NCI-H1930 (cell line): ENCODE measurements around the gene ODF4.
"Not testable (repeated sequence)": the region's sequence is repeated elsewhere in the genome, so short reads cannot be mapped to it uniquely, and the experiment has no call there.

Source experiments
- DNase-seq, 2 experiments: peaks; one replicate each; lab custom pipeline; 2025; lab: John Stamatoyannopoulos, UW

The ODF4 gene

DNA sequence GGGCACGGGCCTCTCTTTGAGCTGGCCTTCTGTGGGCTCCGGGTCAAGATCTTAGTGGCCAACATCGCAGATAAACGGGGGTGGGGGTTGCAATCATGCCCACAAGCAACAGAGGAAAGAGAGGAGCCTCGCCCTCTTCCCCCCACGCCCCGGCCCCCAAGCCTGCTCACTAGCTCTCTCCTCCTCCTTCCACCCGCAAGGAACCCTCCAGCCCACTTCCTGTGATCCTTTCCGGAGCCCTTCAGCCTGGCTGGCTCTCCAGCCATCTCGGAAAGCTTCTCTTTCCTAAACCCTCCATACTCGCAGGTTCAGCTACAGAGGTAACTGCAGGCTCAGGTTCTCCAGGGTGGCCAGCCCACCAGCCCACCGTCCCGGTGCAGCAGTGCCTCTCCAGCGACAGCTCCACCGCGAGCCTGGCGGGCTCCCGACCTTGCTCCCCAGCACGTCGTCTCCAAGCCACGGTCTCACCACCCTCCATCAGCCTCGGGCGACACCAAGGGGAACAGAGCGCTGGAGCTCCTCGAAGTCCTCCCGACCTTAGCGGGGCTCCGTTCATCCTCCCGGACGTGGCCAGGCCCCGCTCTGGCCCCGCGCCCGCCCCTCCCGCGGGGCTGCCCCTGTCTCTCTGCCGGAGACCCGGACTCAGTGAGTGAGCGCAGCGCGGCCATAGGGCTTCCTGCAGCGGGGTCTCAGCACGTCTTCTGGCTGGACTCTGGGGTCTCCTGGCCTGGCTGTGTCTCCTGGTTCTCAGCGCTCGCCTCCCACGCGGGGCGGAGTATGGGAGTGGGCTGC is 12.9 kb upstream of the ODF4 start:
- DNase-seq: no peak

DNA sequence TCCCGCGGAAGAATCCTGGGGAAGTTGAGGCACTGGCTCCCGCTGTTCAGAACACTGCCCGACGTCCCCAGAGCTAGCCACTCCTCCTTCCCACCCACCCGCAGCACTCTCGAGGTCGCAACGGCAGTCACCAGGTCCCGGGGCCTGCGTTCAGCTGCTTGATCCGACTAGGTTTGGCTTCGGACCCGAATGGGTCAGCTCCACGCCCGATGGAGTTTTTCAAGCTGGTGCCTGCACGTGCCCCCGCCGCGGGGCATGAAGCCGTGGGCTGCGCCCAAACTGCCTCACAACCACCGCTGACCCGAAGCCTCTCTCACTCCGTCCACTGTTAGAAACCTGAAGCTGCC is 12.4 kb upstream of the ODF4 start:
- no peak for DNase-seq

DNA sequence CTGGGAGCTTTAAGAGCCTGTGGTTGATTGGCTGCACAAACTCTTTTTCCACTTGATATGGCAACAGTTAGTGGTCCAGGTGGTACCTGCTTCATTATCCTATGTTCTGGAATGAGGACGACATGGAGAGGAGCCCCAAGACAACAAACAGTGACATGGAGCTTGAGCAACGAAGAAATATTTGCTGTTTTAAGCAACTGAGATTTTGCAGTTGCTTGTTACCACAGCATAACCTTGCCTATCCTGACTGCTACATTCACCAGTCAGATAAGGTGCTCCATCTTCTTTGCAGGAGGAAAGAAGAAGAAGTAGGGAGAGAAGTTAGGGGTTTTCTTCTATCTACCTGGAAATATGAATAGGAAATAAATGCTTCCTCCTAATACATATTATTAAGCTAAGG is 7.5 kb upstream of the ODF4 start:
- no peak for DNase-seq

DNA sequence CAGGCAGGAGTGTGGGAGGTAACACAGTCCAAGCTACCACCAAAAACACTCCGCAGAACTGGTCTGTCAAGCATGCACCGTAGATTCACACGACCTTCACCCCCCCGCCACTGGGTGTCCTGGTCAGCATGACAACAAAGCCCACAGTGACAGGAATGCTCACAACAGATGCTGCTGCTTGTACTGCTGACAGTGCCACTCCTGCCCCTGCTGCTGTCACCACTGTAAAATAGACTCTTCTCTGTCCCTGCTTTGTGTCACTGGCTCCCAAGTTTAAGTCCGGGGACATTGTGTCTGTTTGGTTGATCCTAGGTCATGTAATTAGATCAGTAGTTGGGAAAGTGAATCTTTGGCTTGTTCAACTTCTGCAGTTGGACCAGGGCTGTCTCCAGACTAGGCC is 7.0 kb upstream of the ODF4 start:
- no peak for DNase-seq

DNA sequence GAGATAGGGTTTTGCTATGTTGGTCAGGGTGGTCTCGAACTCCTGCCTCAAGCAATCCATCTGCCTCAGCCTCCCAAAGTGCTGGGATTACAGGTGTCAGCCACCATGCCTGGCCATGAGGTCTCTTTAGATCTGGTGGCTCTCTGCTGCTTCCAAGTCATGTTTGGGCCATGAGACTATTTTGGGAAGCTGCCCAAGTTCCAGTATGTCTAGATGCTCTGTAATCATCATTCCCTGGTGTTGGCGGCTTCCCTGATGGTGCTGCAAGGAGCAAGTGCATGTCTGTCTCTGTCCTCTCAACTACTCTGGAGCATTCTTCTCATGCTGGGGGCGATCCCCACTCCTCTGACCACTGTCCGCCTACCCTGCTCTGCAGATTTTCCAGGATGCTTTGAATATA is 6.4 kb upstream of the ODF4 start:
- no peak for DNase-seq

DNA sequence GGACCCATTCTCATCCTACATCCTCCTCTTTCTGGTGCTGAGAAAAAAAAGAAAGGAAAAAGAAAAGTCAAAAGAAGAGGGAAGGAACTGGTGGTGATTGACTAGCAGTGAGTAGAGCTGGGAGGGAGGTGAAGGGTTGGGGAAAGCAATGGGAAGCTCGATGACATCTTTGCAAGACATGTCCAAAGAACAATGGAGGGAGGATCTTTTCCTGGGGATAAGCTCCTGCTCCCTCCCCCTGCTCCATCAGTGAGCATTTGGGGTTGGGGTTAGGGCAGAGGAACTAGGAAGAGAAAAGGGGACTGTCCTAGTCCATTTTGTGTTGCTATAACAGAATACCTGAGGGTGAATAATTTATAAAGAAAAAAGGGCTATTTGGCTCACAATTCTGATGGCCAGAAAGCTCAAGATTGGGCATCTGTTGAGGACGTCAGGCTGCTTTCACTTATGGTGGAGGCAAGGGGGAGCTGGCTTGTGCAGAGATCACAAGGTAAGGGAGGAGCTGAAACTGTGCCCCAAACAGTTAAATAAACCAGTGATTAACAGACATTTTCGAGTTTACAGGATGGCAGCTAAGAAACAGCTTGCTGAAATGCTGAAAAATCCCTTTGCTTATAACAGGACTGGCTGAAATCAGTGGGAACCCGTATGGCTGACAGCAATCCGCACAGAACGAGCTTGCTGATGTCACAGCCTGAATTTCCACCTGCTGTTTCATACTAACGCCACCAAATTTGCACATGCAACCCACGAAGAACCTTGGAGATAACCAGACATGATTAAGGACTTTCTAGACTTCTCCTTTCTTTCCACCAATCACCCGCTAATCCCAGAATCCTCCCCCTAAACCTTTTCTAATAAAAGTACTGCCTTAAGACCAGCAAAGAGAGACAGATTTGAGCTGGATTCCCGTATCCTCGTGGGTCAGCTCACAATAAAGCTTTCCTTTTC is 1.6 kb upstream of the ODF4 start:
- no peak for DNase-seq

DNA sequence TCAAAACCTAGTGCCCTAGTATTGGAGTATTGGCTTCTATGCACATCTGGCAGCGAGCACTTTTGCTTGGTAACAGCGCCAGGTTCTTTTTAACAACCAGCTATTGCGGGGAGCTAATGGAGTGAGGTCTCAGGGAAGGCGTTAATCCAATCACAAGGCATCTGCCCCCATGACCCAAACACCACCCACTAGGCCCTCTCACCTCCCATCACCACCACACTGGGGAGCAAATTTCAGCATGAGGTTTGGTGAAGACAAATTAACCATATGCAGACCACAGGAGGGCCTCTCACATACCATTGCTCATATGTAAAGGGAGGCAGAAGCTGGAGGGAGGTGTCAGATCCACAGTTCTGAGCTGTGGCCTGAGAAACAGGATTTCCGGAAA is 893 bp upstream of the ODF4 start:
- DNase-seq: no peak

DNA sequence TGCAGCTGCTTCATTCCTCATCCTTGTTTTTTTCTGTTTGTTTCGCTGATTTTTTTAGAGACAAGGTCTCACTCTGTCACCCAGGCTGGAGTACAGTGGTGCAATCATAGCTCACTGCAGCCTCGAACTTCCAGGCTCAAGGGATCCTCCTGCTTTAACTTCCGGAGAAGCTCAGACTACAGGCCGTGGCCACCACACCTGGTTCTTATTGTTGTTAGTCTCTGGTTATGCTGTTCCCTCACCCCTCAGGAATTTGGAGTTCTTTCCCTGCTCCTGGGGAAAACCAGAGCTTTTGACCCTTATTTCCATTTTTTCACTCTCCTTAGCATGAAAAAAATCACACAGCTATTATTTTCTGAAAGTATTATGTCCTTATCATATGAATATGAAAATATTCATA is 1.8 kb downstream of the ODF4 start:
- no peak for DNase-seq

DNA sequence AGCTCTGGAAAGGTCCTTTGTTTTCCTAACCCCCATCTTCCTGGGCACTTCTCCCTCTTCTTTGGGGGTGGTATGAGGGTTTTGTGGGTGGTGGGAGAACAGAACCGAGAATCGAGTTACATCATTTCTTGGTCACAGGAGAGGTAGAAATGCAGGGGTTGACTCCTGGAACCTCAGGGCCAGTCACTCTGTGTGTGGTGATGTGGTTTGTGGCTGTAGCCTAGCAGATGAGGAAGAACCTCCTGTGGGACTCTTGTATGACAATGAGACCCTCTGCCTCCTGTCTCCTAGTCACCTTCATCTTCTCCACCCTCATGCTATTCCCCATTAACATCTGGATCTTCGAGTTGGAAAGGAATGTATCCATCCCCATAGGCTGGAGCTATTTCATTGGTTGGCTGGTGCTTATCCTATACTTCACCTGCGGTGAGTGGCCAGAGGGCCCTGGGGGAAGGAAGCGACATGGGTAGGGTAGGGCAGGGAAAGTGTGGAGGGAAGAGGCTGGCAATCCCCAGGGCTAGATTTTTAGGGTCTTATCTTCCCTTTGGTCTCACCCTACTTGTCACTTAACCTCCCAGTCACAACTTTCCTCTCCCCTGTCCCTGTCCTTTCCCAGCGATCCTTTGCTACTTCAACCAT is 5.5 kb downstream of the ODF4 start:
- DNase-seq: no peak

DNA sequence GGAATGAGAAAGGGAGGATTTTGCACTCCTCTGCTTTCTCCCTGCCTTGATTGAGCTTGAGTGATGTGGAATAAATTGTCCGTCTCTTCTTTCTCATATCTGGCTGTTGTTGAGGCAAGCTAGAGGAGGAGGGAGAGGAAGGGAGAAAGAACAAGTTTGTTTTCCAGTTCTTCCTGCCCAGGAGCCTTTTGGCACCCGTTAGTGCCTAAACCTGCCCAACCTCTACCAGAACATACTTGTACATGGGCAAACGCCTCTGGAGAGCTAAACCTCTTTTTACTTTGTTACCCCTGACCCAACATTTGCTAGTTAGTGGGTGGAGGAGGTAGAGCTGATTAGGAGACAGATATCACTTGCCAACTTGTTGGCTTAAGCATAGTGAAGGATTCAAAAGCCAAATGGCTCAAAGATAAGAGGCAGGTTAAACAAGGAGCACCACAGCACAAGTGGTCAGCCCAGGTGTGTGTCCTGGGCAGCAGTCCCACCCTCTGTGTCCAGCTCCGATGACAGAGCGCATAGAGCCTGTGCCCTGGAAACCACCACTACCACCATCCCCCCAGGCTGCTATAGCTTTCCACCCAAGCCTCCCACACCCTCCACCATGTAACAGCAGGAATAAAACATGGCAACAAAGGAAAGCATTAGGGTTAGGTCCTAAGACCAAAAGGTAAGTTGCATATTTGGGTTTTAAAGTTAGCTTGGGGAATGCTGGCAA is 6.5 kb downstream of the ODF4 start:
- DNase-seq: no peak

DNA sequence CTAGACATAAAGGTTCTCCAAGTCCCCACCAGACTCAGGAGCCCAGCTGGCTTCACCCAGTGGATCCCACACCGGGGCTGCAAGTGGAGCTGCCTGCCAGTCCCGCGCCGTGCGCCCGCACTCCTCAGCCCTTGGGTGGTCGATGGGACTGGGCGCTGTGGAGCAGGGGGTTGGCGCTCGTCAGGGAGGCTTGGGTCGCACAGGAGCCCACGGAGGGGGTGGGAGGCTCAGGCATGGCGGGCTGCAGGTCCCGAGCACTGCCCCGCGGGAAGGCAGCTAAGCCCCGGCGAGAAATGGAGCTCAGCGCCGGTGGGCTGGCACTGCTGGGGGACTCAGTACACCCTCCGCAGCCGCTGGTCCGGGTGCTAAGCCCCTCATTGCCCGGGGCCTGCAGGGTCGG is 7.4 kb downstream of the ODF4 start:
- not testable (repeated sequence) for DNase-seq

DNA sequence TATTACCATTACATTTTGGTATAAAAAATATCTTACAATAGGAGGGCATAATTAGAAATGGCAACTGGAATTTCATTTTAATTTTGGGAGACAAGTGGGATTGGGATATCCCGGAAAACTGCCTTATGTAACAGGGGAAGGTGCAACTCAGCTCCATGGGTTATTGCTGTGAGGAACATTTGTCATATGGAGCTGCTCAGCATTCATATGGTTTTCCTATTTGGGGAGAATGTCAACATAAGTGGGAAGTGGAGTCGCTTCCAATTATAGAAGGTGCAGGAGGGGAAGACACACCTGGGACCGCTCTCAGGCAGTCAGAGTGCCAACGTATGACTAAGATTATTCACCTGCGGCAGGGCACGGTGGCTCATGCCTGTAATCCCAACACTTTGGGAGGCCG is 10.7 kb downstream of the ODF4 start:
- DNase-seq: no peak

DNA sequence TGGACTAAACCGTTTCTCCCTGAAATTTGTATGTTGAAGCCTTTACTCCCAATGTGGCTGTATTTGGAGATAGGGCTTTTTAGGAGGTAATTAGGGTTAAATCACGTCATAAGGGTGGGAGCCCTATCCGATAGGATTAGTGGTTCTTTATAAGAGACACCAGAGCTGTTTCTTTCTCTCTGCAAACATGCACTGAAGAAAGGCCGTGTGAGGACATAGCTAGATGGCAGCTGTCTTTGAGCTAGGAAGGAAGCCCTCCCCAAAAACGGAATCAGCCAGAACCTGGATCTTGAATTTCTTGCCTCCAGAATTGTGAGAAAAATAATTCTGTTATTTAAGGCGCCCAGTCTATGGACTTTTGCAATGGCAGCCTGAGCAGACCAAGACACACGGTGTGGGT is 14.1 kb downstream of the ODF4 start:
- DNase-seq: no peak

DNA sequence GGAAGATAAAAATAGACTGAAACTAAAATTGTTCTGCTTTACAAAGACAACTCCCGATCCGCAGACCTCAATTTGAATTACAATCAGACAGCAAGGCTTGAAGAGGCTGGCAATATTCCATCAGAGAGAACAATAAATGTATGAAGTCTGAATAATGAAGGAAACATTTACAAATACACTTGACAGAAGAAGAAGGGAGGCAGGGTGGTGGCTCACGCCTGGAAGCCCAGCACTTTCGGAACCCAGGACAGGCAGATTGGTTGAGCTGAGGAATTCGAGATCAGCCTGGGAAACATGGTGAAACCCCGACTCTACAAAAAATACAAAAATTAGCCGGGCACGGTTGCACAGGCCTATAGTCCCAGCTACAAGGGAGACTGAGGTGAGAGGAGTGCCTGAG is 14.6 kb downstream of the ODF4 start:
- no peak for DNase-seq

DNA sequence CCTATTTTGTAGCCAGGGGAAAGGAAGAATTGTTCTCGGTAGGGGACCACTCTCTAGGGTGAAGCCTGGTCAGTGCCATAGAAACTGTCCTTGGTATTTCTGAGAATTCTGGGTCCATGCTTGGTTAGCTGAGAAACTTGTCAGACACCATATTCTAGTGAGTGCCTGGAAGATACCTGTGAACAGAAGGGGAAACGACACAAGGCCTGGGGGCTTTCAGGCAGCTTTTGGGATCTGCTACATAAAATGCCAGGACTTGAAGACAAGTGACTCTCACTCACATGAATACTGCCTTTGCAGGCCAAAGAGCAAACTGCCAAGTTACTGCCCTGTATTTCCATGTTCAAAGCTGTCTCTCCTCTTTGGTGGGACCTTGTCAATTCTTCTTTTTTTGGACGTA is 18.3 kb downstream of the ODF4 start:
- no peak for DNase-seq

DNA sequence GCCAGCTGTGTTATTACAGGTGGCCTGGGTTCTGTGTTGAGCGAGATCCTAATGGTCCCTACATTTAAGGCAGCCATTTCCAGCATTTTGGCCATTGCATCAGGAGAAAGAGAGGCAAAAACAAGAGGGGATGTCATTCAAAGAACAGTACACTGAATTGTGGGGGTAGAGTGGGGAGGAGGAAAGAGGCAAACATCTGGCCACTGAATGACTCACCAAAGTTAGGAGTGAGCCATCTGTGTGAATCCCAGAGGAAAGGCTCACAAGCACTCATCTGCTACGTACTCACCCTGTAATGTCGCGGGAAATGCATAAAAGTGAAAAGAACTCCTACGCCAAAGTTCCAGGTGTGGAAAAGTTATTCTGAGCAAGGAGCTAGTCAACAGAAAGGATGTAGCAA is 20.1 kb downstream of the ODF4 start:
- DNase-seq: no peak

DNA sequence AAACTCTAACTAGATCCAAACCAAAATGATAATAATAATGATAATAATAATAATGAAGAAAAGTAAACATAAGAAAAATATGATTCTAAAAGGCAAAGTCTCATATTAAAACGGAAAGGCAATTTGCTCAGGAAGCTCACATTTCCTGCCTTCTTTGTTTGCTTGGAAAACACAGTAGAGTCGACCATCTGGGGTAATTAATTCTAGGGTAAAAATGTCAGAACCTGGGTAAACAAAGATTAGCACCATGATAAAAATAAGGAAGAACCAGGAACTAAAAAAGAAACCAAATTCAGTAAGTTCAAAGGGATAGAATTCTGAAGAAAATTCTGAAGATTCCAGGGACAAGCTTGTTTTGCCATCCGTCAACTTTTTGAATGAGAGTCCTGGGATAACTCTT is 20.6 kb downstream of the ODF4 start:
- no peak for DNase-seq

DNA sequence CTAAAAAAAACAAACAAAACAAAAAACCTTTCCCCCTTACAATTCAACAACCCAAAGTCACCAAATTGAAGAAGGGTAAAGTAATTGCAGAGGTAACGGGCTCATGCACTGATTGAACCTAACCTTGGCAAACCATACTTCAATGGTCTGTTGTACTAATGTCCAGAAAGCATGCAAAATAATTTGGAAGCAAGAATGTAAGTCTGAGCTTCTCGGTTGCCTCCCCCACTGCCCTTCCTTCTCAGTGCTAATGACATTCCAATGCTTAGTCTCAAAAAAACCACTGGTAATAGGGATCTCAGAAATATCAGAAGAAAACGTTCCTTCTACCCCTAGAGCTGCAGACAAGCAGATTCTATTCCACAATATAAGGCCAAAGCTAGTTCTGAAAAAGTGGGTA is 21.1 kb downstream of the ODF4 start:
- no peak for DNase-seq

DNA sequence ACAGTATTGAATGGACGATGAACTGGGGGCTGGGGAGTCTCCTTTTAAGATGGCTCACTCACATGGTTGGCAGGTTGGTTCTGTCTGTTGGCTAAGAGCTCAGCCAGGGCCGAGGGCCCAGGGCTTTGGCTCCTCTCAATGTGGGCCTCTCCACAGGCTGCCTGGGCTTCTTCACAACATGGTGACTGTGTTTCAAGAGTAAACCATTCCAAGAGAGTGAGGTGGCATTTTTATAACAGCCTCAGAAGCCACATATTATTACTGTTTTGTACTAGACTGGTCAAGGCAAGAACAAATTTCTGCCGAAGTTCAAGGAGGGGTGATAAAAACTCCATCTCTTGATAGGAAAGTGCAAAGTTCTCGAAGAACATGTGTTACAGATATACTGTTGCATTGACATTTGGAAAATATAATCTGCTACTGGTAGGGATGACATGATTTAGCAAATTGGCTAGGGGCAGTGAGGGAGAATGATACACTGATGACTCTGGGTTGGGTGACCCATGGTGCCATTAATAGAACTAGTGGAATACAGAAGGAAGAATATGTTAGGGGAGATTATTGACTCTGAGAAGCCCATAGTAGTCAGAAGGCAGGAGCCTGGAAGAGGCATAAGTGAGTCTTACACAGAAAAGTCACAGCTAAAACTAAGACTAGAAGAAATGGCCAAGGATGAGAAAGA is 23.2 kb downstream of the ODF4 start:
- no peak for DNase-seq

DNA sequence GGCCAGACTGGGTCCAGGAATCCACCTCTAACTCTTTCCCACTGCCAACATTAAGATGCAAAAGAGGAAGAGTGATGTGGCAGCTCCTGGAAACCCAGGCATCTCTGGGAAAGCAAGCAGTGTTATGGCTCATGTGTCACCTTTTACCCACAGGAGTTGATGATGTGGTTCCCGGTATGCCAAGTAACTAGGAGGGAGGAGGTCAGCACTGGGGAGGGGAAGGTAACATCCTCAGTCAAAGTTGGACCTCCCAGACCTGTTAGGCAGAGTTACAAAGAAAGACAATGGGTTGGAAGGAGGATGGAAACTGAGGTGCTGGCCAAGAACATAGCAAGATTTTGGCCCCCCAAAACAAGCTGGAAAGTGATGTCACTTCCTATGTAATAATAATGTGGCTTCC is 25.5 kb downstream of the ODF4 start:
- no peak for DNase-seq

DNA sequence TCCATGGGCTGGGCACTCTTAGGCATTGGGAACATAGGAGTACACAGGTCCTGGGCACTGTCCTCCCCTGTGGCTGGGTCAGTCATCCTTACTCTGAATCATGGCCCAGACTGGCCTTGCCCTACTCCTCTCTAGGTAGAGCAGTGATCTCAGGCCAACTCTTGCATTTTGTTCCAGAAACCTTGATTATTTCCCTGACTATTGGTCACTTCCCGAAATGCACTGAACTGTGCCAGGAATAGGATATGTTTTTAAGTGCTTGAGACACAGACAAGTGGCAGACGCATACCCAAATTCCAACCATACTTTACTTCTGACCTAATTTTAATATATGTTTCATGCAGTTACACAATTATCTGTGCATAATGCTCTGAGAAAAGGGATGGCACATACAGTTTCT is 26.6 kb downstream of the ODF4 start:
- no peak for DNase-seq

DNA sequence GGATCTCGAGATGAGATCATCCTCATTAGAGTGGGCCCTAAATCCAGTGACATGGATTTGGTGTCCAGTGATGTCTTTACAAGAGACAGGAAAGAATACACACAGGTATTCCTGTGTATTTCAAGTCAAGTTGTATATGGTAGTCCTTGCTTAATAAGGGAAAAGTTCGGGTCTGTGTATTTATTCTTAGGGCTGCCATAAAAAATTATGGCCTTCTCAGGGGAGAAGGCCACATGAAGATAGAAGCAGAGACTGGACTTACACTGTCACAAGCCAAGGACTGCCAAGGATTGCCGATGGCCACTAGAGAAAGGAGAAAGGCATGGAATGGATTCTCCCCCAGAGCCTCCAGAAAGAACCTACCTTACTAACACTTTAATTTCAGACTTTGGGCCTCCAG is 28.6 kb downstream of the ODF4 start:
- DNase-seq: no peak
